HG03097 (cell line): ENCODE results near the gene EPB41.
A peak's percentile ranks its signal among the peaks of the same experiment; 100 is the strongest.
"Not testable (repeated sequence)": the region's sequence is repeated elsewhere in the genome, so short reads cannot be mapped to it uniquely, and the experiment has no call there.

ENCODE experiments used
- ATAC-seq: cut with Tn5 transposase; IDR thresholded peaks from one replicate; pipeline ENCODE4 v1.9.1; 2021; ENCODE audit not compliant: unreplicated experiment, low FRiP score

The EPB41 gene

GRCh38 chr1:28925350-28925891, 11.1 kb downstream of the EPB41 start:
- ATAC-seq = no peak

- peak; percentile 81 for ATAC-seq
These were observed 12.4 kb downstream of the EPB41 start for GRCh38 chr1:28926629-28927265.

DNA sequence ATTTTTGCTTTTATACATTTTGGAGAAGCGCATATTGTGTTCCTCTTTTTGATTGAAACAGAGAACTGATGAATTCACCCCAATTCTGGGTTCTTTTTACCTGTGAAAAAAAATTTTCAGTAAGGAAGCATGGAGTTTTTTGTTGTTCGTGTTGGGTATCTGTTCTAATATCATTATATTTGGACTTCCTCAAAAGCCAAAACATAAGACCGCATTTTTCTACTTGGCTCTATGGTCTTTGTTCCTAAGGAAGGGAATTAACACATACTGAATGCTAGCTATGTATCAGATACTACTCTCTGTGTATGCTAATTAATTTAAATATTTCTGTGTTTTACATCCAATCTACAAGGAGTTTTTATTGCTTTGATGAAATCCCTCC, 12.9 kb downstream of the EPB41 start:
- ATAC-seq = peak; percentile 21

GRCh38 chr1:28927648-28928313, 13.4 kb downstream of the EPB41 start:
- ATAC-seq = no peak

DNA sequence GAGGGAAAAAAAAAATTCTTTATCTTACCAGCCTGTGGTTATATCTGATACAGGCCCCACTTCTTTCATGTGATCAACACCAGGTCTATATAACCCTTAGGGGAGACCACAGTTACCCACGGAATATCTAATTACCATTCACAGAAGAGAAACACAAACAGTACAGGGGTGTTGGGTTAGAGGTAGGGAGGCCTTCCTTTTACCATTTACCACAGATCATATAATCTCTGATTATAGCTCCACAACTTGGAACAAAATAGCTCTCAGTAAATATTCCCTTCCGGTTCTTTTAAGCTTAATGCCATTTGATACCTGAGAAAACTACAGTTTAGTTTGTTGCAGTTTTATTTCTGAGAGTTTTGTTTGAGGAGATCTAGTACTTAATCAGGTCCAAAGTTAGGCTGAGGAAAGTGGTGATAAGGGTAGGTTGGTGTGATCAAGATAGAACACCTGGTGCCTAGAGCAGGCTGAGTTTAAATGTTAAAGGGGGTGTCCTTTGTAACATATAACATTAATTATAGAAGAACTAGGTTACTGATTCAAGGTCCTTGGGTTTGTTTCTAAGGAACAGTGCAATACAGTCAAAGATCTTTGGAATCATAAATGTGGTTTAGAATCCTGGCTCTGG, 14.1 kb downstream of the EPB41 start:
- ATAC-seq = no peak

DNA sequence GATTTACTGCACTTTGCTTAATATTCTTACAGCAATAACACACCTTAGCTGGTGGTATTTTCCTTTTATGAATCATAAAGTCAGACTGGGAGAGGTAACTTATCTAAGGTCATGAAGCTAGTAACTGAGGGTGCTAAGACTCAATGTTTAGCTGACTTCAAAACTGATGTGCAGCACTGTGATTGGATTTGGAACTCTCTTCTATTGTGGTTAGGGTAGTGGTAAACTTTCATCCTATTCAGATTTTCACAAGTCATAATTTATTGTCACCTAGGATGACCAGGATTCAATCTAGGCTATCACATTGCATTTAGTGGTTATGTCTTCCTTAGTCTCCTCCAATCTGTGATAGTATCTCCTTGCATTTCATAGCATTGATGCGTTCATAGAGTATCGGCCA, 18.9 kb downstream of the EPB41 start:
- ATAC-seq = no peak

- no peak for ATAC-seq
These were observed 19.5 kb downstream of the EPB41 start for GRCh38 chr1:28933918-28934317.

- ATAC-seq = no peak
These were observed 20.3 kb downstream of the EPB41 start for GRCh38 chr1:28934676-28935075.

GRCh38 chr1:28935293-28935692, 20.9 kb downstream of the EPB41 start:
- no peak for ATAC-seq

DNA sequence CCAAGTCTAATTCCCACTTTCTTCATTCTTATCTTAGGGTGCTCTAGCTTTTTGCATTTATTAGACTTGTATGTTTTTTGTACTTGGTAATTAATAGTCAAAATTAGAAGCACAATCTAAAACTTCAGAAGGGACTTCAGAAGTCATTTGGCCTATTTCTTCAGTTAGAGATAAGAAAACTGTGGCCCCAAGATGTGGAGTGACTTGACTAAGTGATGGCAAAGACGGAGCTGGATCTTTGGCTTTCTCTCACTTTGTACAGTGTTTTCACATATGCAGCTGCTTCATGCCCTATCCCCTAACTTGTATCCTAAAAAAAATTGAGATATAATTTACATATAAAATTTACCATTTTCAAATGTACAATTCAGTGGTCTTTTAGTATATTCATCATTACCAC, 21.7 kb downstream of the EPB41 start:
- no peak for ATAC-seq

DNA sequence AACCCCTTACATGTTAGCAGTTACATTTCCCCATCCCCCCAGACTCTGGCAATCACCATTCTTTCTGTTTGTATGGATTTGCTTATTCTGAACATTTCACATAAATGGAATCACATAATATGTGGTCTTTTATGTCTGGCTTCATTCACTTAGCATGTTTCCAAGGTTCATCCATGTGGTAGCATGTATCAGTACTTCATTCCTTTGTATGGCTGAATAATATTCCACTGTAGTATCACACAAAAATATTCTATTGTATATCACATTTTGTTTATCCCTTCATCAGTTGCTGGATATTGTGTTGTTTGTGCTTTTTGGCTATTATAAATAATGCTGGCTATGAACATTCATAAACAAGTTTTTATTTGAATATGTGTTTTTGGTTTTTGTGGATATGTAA, 22.2 kb downstream of the EPB41 start:
- ATAC-seq = no peak

DNA sequence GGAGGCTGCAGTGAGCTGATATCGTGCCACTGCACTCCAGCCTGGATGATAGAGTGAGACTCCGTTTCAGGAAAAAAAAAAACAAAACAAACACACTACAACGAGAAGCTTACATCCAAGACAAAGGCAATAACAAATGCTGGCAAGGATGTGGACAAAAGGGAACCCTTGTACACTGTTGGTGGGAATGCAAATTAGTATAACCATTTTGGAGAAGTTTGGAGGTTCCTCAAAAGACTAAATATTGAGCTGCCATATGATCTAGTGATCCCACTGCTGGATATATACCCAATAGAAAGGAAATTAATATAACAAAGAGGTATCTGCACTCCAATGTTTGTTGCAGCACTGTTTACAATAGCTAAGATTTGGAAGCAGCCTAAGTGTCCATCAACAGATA, 29.2 kb downstream of the EPB41 start:
- ATAC-seq = not testable (repeated sequence)

- no peak for ATAC-seq
These were observed 35.6 kb downstream of the EPB41 start for GRCh38 chr1:28950006-28950405.

DNA sequence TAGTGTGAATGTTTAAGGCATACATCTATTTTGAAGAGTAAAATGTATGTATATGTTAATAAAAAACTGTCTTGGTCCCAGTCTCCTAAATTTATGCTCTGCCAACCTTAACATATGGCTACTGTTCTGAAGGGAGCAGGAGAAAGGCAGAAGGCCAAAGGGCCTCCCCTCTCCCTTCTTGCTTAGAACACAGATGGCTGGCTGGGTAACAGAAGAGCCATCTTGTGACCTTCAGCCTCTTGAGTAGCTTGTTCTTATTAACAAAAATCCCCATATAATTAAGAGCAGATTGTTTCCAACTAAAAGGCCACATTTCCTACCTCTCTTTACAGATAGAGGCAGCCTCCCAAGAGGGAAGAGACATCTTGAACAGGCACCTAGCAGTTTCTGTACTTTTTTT, 36.1 kb downstream of the EPB41 start:
- ATAC-seq = no peak

GRCh38 chr1:28954126-28954726, 39.9 kb downstream of the EPB41 start:
- no peak for ATAC-seq

DNA sequence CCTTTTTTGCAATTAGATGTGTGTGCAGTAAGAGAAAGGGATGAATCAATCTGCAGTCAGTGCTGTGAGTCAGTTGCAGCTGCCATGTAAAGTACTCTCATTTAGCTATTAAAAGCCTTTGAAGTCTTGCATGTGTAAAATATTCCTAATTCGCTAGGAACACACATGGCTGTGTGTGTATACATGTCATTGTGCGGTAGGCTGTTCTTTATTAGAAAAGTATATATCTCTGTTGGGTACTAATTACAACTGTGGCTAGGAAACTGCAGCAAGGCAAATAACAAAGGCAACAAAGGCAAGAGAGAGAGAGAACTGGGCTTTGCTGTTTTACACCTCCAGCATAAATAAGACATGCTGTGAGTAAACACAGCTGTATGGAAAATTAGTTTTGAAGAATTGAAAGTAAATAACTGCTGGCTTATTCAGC, 41.7 kb downstream of the EPB41 start:
- no peak for ATAC-seq

- not testable (repeated sequence) for ATAC-seq
These were observed 47.9 kb downstream of the EPB41 start for GRCh38 chr1:28962114-28962831.

DNA sequence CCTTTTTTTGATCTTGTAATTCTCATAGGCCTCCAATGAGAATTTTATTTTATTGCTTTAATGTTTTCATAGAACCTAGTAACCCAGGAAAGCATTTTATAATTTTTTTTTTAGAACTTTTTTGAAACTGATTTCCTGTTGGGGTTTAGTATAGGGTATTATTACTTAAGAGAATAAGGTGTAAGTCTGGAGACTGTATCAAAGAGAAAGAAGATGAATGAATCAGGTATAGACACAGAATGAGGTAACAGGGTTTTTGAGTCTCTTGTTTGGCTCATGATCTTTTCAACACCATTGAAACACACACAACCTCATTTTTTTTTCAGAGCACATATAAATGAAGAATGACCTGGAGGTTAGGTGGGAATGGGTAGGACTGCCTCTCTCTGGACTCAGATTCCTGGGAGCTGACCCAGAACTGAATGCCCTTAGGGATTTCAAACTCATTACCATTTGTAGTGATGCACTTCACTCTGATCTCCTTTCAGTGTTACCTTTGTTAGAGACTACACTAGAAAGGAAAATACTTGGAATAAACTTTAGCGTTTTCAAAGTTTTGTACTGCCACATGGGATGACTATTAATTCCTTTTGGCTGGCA, 51.0 kb downstream of the EPB41 start:
- no peak for ATAC-seq

DNA sequence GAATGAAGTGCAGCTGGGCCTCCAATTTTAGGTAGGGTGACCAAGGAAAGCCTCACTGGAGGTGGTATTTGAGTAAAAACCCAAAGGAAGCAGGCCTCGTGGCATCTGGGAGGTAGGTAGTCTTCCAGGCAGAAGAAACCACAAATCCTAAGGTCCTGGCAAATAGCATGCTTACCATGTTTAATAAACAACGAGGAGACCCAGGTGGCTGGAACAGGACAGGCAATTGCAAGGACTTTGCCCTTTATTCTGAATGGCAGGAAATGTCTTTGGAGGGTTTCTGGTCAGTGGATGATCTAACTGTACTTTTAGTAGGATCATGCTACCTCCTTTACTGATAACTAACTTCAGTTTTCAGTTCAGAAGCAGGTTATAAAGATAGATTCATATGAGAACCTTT, 52.2 kb downstream of the EPB41 start:
- no peak for ATAC-seq

GRCh38 chr1:28971980-28972771, 57.8 kb downstream of the EPB41 start:
- ATAC-seq = no peak
